HG02763 (cell line): ENCODE measurements around the gene CCDC178.
A peak's percentile ranks its signal among the peaks of the same experiment; 100 is the strongest.
"Not testable (repeated sequence)": the region's sequence is repeated elsewhere in the genome, so short reads cannot be mapped to it uniquely, and the experiment has no call there.

Experiments used
- ATAC-seq: cut with Tn5 transposase; IDR thresholded peaks from one replicate; pipeline ENCODE4 v1.9.1; 2021; ENCODE audit warnings: mild to moderate bottlenecking, moderate library complexity; ENCODE audit not compliant: unreplicated experiment

CCDC178 gene

GRCh38 chr18:33034212-33034611, 406.3 kb downstream of the CCDC178 start:
- ATAC-seq = no peak

- no peak for ATAC-seq
These were observed 418.2 kb downstream of the CCDC178 start for GRCh38 chr18:33022370-33022769.

- no peak for ATAC-seq
These were observed 419.6 kb downstream of the CCDC178 start for GRCh38 chr18:33020877-33021276.

GRCh38 chr18:33014060-33014796, 426.3 kb downstream of the CCDC178 start:
- no peak for ATAC-seq

- ATAC-seq = no peak
These were observed 430.4 kb downstream of the CCDC178 start for GRCh38 chr18:33010149-33010548.

- ATAC-seq = no peak
These were observed 441.6 kb downstream of the CCDC178 start for GRCh38 chr18:32998921-32999320.

- no peak for ATAC-seq
These were observed 442.2 kb downstream of the CCDC178 start for GRCh38 chr18:32998285-32998684.

- no peak for ATAC-seq
These were observed 456.8 kb downstream of the CCDC178 start for GRCh38 chr18:32983721-32984120.

GRCh38 chr18:32980896-32981295, 459.6 kb downstream of the CCDC178 start:
- no peak for ATAC-seq

- ATAC-seq = no peak
These were observed 465.0 kb downstream of the CCDC178 start for GRCh38 chr18:32975501-32975900.

GRCh38 chr18:32975163-32975436, 465.4 kb downstream of the CCDC178 start:
- no peak for ATAC-seq

- ATAC-seq = peak; percentile 79
These were observed 465.9 kb downstream of the CCDC178 start for GRCh38 chr18:32974421-32975162.

- ATAC-seq = no peak
These were observed 472.3 kb downstream of the CCDC178 start for GRCh38 chr18:32968248-32968647.

GRCh38 chr18:32966141-32966540, 474.4 kb downstream of the CCDC178 start:
- no peak for ATAC-seq

GRCh38 chr18:32961538-32961937, 479.0 kb downstream of the CCDC178 start:
- no peak for ATAC-seq

GRCh38 chr18:32958746-32959145, 481.8 kb downstream of the CCDC178 start:
- peak; percentile 72 for ATAC-seq

- ATAC-seq = no peak
These were observed 483.8 kb downstream of the CCDC178 start for GRCh38 chr18:32956591-32957315.

- not testable (repeated sequence) for ATAC-seq
These were observed 488.2 kb downstream of the CCDC178 start for GRCh38 chr18:32952318-32952717.

GRCh38 chr18:32937597-32937996, 502.9 kb downstream of the CCDC178 start:
- no peak for ATAC-seq

GRCh38 chr18:32937066-32937465, 503.5 kb downstream of the CCDC178 start:
- no peak for ATAC-seq

- ATAC-seq = no peak
These were observed 506.3 kb downstream of the CCDC178 start for GRCh38 chr18:32934201-32934600.
